ENCODE results near the gene KIF3B.

The KIF3B gene

GRCh38 chr20:32302507-32302872 lies 25.0 kb downstream of the KIF3B start:
- TF ChIP-seq CTCF (IDR thresholded peaks at IDR 0.05; ENCODE audit: control insufficient read depth, extremely low read depth, insufficient read depth): no peak
- DNase-seq (ENCODE audit: low read depth): no peak
- no peak overlapping the region for H3K4me3 ChIP-seq (ENCODE audit: low read depth, low read length)

- no peak for TF ChIP-seq CTCF (IDR thresholded peaks at IDR 0.05; ENCODE audit: control insufficient read depth, extremely low read depth, insufficient read depth)
- DNase-seq (ENCODE audit: low read depth): no peak
- no peak overlapping the region for H3K4me3 ChIP-seq (ENCODE audit: low read depth, low read length)
Observed at GRCh38 chr20:32304131-32304746, 26.8 kb downstream of the KIF3B start.

GRCh38 chr20:32312718-32313424 lies 35.4 kb downstream of the KIF3B start:
- no peak for TF ChIP-seq CTCF (IDR thresholded peaks at IDR 0.05; ENCODE audit: control insufficient read depth, extremely low read depth, insufficient read depth)
- no peak overlapping the region for H3K4me3 ChIP-seq (ENCODE audit: low read depth, low read length)
- no peak for DNase-seq (ENCODE audit: low read depth)

- no peak for DNase-seq (ENCODE audit: low read depth)
- no peak overlapping the region for H3K4me3 ChIP-seq (ENCODE audit: low read depth, low read length)
- TF ChIP-seq CTCF (IDR thresholded peaks at IDR 0.05; ENCODE audit: control insufficient read depth, extremely low read depth, insufficient read depth): no peak
Observed at GRCh38 chr20:32314768-32315167, 37.3 kb downstream of the KIF3B start.

- TF ChIP-seq CTCF (IDR thresholded peaks at IDR 0.05; ENCODE audit: control insufficient read depth, extremely low read depth, insufficient read depth): no peak
- no peak overlapping the region for H3K4me3 ChIP-seq (ENCODE audit: low read depth, low read length)
- no peak for DNase-seq (ENCODE audit: low read depth)
Observed at GRCh38 chr20:32315399-32315798, 37.9 kb downstream of the KIF3B start.

- no peak overlapping the region for H3K4me3 ChIP-seq (ENCODE audit: low read depth, low read length)
- TF ChIP-seq CTCF (IDR thresholded peaks at IDR 0.05; ENCODE audit: control insufficient read depth, extremely low read depth, insufficient read depth): no peak
- DNase-seq (ENCODE audit: low read depth): no peak
Observed at GRCh38 chr20:32315891-32316290, 38.4 kb downstream of the KIF3B start.

GRCh38 chr20:32316667-32317066 lies 39.2 kb downstream of the KIF3B start:
- no peak overlapping the region for H3K4me3 ChIP-seq (ENCODE audit: low read depth, low read length)
- no peak for TF ChIP-seq CTCF (IDR thresholded peaks at IDR 0.05; ENCODE audit: control insufficient read depth, extremely low read depth, insufficient read depth)
- no peak for DNase-seq (ENCODE audit: low read depth)
